ENCODE measurements around the gene NLE1. TPM values are rescaled to one million over a fixed set of nuclear protein-coding genes. Genes with fewer than 3 reads are reported as not detected.
"Not testable (repeated sequence)": the region's sequence is repeated elsewhere in the genome, so short reads cannot be mapped to it uniquely, and the experiment has no call there.

Gene NLE1
- total and polyA plus RNA-seq, 2 of the 8 experiments (the other 6 are each of a cell fraction or from before 2014, with no cell fraction given), result 50.4 to 51.5 TPM

GRCh38 chr17:35110791-35111190 is 31.3 kb downstream of the NLE1 start:
- H4K20me1 ChIP-seq (replicated peaks in 1 of 2; ENCODE audit: control insufficient read depth in 1 of 2, insufficient read depth in 2 of 2, low read length in 2 of 2); H3K79me1 ChIP-seq (ENCODE audit: low read depth, low read length); H3K14ac ChIP-seq (ENCODE audit: insufficient read length); H3K4me2 ChIP-seq (ENCODE audit: insufficient read depth in 1 of 2, low read depth in 2 of 2, low read length in 2 of 2); H3K56ac ChIP-seq (replicated peaks; ENCODE audit: insufficient read length, low read depth, low read length); H3K23me2 ChIP-seq (ENCODE audit: low read depth, low read length); H2AFZ ChIP-seq (ENCODE audit: low read length); H4K5ac ChIP-seq (ENCODE audit: insufficient read length, low read depth, low read length); H3K4me1 ChIP-seq (replicated peaks in 1 of 4; ENCODE audit: control insufficient read depth in 3 of 4, insufficient read depth in 4 of 4, low read length in 3 of 4); H3K9ac ChIP-seq (replicated peaks in 1 of 4; ENCODE audit: extremely low read depth in 1 of 4, low read depth in 3 of 4, low read length in 3 of 4); H2BK120ac ChIP-seq (replicated peaks; ENCODE audit: low read depth, low read length); H3K18ac ChIP-seq (ENCODE audit: extremely low read depth, low read length); H4K91ac ChIP-seq (replicated peaks; ENCODE audit: insufficient read length, low read length); FAIRE-seq; DNase-seq (ENCODE audit: low read depth in 1 of 2, low spot score in 2 of 2); H2BK12ac ChIP-seq (ENCODE audit: low read depth, low read length); H2BK20ac ChIP-seq (ENCODE audit: low read length); H3K36me3 ChIP-seq (ENCODE audit: control insufficient read depth in 2 of 4, insufficient read depth in 4 of 4, low read length in 3 of 4); H3K27ac ChIP-seq (ENCODE audit: low read depth, low read length); H2AK5ac ChIP-seq (ENCODE audit: low read depth, low read length); H2BK15ac ChIP-seq (ENCODE audit: low read length); H3K79me2 ChIP-seq (ENCODE audit: control insufficient read depth in 1 of 2, insufficient read depth in 2 of 2, low read length in 2 of 2); H2BK5ac ChIP-seq (ENCODE audit: low read depth, low read length); H3K4me3 ChIP-seq (ENCODE audit: extremely low read depth in 1 of 4, insufficient read depth in 2 of 4, low read depth in 3 of 4, low read length in 4 of 4); H3K27me3 ChIP-seq (replicated peaks in 1 of 4; ENCODE audit: control insufficient read depth in 3 of 4, extremely low read depth in 1 of 4, insufficient read depth in 3 of 4, low read length in 3 of 4); H4K8ac ChIP-seq (ENCODE audit: extremely low read depth, insufficient read depth, low read length); H3K23ac ChIP-seq (ENCODE audit: insufficient read length); H3K4ac ChIP-seq (replicated peaks; ENCODE audit: insufficient read length, low read depth, low read length); H3K9me3 ChIP-seq (ENCODE audit: insufficient read depth in 2 of 2, low read depth in 1 of 2, low read length in 1 of 2): not testable (repeated sequence)
- CTCF ChIA-PET (ENCODE audit: partially characterized antibody), result interaction anchor here (0.6 to 2.1 kb wide), 3 partner anchors 8 to 98 kb away, joined by 3 to 9 read pairs (median 3); no protein-coding TSS in a partner anchor
- POLR2A ChIA-PET (ENCODE audit: partially characterized antibody), result interaction anchor here (0.6 to 1.3 kb wide), 2 partner anchors 13 to 103 kb away, joined by 4 to 6 read pairs; no protein-coding TSS in a partner anchor
- WGBS, 2 experiments (ENCODE audit: extremely low coverage in 1 of 2, insufficient coverage in 1 of 2, insufficient read length in 1 of 2, insufficient replicate concordance in 2 of 2, low coverage in 1 of 2, low lambda C conversion rate in 2 of 2, missing lambda C conversion rate in 1 of 2), result 97% methylated on average over 16 of the region's 17 CpGs; no CpG with 5 or more reads in 1 of the 2 experiments
